GM19372 (cell line): ENCODE measurements around the gene APBB2.
"Not testable (repeated sequence)": the region's sequence is repeated elsewhere in the genome, so short reads cannot be mapped to it uniquely, and the experiment has no call there.

Experiments used
- ATAC-seq: cut with Tn5 transposase; IDR thresholded peaks from one replicate; pipeline ENCODE4 v1.9.1; 2021; ENCODE audit warnings: mild to moderate bottlenecking, low read depth, moderate library complexity; ENCODE audit not compliant: unreplicated experiment

The APBB2 gene

GRCh38 chr4:41038304-41038703 lies 176.0 kb downstream of the APBB2 start:
- ATAC-seq, result no peak

DNA sequence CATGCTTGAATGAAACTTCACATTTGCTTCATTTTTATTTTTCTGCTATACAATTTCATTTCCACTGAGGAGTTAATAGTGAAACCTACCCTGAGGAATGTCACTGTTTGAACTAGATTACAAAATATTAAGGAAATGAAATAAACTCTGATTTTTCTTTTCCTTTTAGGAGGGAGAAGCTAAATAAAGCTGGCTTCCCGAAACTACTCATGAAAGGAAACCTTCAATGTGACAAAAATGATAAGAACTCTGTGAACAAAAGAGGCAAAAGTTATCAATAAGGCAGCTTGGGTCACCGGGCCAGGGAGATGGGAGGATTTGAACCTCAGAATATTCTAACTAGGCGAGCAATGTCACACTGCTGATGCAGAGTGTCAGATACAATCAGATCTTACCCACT lies 185.2 kb downstream of the APBB2 start:
- no peak for ATAC-seq

DNA sequence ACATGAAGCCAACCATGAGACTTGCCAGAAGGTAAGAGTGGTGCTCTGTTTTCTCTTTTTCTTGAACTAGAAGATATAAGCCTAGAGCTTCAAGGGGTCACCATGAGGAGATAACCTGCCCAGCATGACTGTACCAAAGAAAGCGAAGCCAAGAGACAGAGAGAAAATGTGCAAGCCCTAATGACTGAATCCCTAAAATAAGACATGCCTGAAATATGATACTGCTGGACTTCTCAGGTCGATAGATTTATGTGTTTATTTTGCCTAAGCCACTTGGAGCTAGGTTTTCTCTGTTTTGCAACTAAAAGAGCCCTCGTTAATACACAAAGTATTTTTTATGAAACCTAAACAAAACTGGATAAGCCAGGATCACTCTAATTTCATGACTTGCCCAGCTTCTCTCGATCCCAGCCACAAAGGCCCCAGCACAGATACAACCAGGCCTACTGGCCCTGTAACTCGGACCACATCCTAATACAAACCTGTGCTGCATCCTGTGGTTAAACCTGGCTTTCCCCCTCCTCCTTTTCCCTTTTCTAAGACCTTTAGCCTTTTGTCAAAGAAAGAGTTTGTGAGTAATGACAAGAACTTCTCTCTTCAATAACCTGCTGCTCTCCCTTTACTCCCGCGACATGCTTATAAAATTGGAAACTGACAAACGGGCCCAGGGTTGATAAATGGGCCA lies 185.8 kb downstream of the APBB2 start:
- no peak for ATAC-seq

- ATAC-seq, result no peak
These were observed 187.4 kb downstream of the APBB2 start for GRCh38 chr4:41026971-41027370.

- ATAC-seq, result no peak
These were observed 188.5 kb downstream of the APBB2 start for GRCh38 chr4:41025824-41026223.

GRCh38 chr4:41024556-41025491 lies 189.5 kb downstream of the APBB2 start:
- ATAC-seq, result no peak

DNA sequence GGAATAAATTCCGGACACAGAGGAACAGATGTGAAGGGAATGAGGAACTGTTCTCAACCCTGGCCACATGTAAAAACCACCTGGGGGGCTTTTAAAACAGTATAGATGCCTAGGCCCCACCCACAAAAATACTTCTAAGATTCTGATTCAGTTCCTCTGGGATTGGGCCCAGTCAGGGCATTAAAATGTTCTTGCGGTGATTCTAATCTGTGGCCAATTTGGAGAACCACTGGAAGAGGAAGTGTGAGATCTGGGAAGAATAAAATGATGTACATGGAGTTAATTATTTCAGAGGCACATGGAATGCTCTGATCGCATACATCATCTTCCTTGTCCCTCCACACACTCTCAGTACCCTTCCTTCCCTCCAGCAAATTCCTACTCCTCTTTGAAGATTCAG lies 192.2 kb downstream of the APBB2 start:
- no peak for ATAC-seq

DNA sequence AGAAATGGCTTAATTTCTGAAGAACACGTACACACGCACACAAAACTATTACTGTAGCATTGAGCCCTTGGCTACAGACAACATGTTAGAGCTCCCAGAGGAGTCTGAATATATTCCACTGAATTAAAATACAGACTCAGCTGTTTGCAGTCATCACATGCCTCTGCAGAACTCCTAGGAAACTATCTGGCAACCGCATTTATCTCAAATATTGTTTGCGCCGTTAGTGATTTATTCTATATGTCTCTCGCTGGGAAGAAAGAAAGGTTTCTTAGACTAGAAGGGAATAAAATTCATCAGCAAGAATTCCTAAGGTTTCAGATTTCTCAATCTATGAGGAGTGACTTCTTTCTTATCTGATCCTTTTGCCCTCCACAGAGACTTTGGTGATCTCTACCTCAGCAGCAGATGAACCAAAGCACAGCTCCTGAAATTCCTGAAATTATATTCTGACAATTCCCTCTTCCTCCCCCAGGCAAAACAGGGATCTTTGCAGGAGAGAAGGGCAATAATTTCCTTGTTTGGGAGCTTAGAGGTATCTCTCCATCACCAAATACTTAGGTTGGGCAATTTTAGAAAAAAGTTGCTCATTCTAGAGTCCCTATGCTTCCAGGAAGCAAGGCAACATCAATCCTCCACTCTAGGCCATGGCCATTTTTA lies 199.2 kb downstream of the APBB2 start:
- ATAC-seq, result no peak

DNA sequence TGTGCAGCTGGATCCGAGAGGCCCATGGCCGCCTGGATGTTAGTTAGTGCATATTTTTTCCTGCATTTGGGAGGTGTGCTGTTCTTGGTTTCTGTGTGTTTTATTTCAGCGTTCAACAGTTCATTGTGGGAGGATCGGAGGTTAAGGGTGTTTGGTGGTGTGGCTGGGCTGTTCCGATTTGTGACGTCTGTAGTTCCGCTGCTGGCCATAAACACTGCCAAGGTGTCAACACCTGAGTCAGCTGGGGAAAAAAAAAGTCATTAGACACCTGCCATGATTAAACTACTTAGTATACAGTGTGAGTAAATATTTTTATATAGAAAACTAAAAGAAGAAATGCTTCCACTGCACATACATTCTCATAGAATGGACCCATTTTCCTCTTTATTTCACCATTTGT lies 200.2 kb downstream of the APBB2 start:
- ATAC-seq, result no peak

GRCh38 chr4:41013746-41014145 lies 200.6 kb downstream of the APBB2 start:
- no peak for ATAC-seq

DNA sequence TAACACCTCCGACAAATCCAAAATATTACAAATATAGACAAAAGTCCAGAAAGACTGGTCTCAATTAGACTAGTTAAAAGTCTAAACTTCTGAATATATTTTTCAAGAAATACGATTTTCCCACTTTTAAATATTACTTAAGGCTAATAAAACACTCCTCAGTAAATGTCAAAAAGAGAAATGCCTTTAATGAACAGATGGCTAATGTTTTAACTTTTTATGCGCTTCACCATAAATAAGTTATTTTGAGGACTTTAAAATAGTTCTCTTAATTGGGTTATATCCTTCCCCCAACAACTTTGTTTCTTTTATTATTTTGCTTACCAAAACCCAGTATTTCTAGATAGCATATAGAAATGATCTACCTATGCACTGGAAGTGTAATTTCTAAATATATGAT lies 201.4 kb downstream of the APBB2 start:
- ATAC-seq, result no peak

DNA sequence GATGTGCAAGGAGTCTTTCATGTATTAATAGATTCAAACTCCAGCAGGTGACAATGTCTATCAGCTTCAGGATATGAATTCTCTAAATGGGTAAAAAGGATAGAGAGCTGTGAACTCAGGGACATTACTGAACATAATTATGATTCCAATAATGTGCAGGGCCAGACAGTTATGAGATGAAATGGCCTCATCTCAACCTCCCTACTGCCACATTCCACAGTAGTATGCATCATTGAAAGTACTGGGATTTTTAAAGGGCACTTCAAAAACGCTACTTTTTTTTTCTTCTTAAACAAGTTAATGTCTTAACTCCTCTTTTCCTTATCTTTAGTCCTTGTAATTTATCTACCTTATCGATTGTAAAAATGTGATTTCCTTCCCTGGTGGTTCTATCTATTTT lies 202.0 kb downstream of the APBB2 start:
- ATAC-seq, result no peak

GRCh38 chr4:41009411-41009810 lies 204.9 kb downstream of the APBB2 start:
- no peak for ATAC-seq

DNA sequence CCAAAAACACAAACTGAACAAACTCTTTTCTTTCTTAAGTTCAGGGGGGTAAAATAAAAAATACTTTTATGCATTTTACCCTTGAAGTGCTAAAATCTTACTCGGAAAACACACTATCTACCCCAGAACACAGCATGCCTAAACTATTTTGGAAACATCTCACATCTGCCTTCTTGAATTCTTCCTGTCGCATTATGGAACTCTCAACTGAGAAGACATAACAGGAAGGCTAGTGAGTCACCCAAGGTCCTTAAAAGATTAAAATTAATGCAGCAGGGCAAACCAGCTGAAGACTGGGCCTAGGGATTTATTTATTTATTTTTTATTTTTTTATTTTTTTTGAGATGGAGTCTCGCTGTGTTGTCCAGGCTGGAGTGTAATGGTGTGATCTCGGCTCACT lies 208.2 kb downstream of the APBB2 start:
- no peak for ATAC-seq

DNA sequence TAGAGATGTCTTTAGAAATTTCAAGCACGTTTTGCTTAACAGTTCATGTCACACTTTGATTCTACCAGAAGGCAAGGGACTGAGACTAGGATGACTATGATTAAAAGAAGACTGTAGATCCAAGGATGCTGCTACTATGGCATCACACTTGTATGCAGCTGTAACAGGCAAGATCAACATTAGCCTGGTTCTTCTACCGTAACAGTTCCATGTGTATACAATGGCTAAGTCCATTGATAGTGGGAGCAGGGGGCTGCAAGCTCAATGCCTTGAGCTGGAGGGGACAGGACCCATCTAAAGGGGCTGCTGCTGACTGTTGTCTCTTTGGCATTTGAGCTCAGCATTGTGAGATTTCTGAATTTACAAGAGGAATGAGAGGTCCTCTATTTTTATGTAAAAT lies 212.0 kb downstream of the APBB2 start:
- ATAC-seq, result no peak

DNA sequence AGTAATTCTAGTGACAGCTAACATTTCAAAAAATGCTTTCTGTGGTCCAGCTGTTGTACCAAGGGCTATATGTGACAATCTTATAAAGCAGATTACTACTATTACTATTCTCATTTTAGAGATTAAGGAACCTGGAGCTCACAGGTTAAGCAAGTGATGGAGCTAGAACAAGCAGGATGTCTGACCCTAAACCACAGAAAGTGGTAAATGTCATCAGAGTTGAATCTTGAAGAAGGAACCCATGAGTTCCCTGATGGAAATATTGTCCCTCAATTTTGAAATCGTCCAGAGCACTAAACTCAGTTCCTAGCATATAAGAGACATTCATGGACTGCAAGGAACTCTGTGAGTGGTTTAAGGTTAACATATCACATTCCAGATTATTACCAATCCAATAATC lies 214.0 kb downstream of the APBB2 start:
- no peak for ATAC-seq

DNA sequence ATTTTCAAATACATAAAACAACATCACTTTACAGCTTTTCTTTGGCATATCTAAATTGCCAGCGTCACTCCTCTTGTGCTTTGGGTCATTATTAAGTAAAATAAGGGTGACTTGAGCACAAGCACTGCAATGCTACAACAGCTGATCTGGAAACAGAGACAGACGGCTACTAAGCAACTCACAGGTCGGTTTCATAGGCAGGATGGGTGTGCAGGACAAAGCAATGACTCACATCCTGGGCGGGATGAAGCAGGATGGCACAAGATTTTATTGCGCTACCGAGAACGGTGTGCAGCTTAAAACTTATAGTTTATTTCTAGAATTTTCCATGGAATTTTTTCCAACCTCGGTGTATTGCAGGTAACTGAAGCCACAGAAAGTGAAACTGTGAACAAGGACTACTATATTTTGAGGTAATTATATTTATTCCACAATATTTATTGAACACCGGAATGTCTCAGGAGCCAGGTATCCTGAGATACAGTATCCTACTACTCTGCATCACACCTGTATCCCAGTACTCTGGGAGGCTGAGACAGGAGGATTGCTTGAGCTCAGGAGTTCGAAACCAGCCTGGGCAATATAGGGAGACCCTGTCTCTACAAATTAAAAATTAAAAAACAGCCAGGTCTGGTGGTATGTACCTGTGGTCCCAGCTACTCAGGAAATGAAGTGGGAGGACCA lies 215.5 kb downstream of the APBB2 start:
- no peak for ATAC-seq

DNA sequence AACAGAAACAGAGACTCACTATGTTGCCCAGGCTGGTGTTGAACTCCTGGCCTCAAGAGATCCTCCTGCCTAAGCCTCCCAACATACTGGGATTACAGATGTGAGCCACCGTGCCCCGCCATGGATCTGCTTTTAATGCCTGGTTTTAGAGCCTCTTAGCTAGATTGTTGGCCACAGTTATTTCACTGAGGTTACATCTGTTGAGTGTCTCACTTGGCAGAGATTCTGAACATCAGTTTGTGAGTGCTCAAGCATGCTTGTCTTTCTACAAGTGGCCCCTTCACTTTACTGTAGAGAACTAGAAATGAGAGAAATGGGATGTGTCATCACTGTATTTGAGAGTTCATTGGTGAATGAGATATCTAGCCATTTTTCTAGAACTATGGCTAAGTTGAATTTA lies 218.5 kb downstream of the APBB2 start:
- no peak for ATAC-seq

GRCh38 chr4:40994321-40994720 lies 220.0 kb downstream of the APBB2 start:
- not testable (repeated sequence) for ATAC-seq

DNA sequence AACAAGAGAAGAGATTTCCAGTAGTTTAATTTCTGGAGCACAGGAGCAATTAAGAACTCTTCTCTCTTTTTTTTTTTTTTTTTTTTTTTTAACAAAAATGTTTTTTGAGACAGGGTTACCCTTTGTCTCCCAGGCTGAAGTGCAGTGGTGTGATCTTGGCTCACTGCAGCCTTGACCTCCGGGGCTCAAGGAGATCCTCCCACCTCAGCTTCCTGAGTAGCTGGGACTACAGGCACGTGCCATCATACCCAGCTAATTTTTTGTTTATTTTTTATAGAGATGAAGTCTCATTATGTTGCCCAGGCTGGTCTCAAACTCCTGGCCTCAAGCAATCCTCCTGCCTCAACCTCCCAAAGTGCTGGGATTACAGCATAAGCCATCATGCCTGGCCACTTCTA lies 221.0 kb downstream of the APBB2 start:
- not testable (repeated sequence) for ATAC-seq
